PC-9 (cell line): ENCODE measurements around the gene OCEL1. TPM values are rescaled to one million over a fixed set of nuclear protein-coding genes. Genes with fewer than 3 reads are reported as not detected.
A peak's percentile ranks its signal among the peaks of the same experiment; 100 is the strongest.

ENCODE experiments used
- BruUV-seq: library from RNA; stranded (reverse); fragments of 400-500 nt; replicated peaks from 2 replicates; lab custom pipeline; 2021; lab: Mats Ljungman, UMichigan
- CTCF ChIA-PET: fragments of 300-600 bp; sonication (Branson Sonifier 250); formaldehyde crosslinking; loops from one replicate; lab custom pipeline; 2022; ENCODE audit warnings: antibody characterized with exemption; lab: Charles Lee
- POLR2A ChIA-PET: fragments of 300-600 bp; sonication (Branson Sonifier 250); formaldehyde crosslinking; loops from one replicate; lab custom pipeline; 2022; ENCODE audit warnings: antibody characterized with exemption; ENCODE audit not compliant: unreplicated experiment; lab: Charles Lee
- DNase-seq, 2 experiments: peaks; one replicate each; pipeline versions ENCODE4 v3.0.0 to v3.0.0-alpha.2; 2015 to 2022; ENCODE audit warnings: mixed read lengths in 1 of 2
- H2AFZ ChIP-seq: fragments of 200-600 bp; sonication (generic); 2 replicates; pipeline ENCODE4 v1.8.1; 2017; ENCODE audit warnings: antibody characterized with exemption
- H3F3A ChIP-seq: fragments of 200-600 bp; sonication (generic); 2 replicates; pipeline ENCODE4 v1.8.1; 2017; ENCODE audit warnings: antibody characterized with exemption, mild to moderate bottlenecking, low read depth; ENCODE audit not compliant: insufficient read depth
- H3K27ac ChIP-seq: fragments of 200-600 bp; sonication (generic); 2 replicates; pipeline ENCODE4 v1.6.1; 2016; ENCODE audit warnings: mixed run types
- H3K27me3 ChIP-seq: fragments of 200-600 bp; sonication (generic); 2 replicates; pipeline ENCODE4 v1.6.1; 2016; ENCODE audit warnings: low read depth, mixed run types; ENCODE audit not compliant: insufficient read depth
- H3K36me3 ChIP-seq: fragments of 200-600 bp; sonication (generic); 2 replicates; pipeline ENCODE4 v1.6.1; 2016; ENCODE audit warnings: low read depth, mixed run types
- H3K4me1 ChIP-seq: fragments of 200-600 bp; sonication (generic); replicated peaks from 2 replicates; pipeline ENCODE4 v1.6.1; 2016; ENCODE audit warnings: mixed run types; ENCODE audit not compliant: insufficient read depth
- H3K4me2 ChIP-seq: fragments of 200-600 bp; sonication (generic); 2 replicates; pipeline ENCODE4 v1.6.1; 2017; ENCODE audit warnings: mixed run types
- H3K4me3 ChIP-seq: fragments of 200-600 bp; sonication (generic); 2 replicates; pipeline ENCODE4 v1.6.1; 2016; ENCODE audit warnings: mixed run types
- H3K79me2 ChIP-seq: fragments of 200-600 bp; sonication (generic); 2 replicates; pipeline ENCODE4 v1.6.1; 2017; ENCODE audit warnings: low read depth, mixed run types
- H3K9me2 ChIP-seq: fragments of 200-600 bp; sonication (generic); 2 replicates; pipeline ENCODE4 v1.8.1; 2017; ENCODE audit warnings: mild to moderate bottlenecking; ENCODE audit not compliant: insufficient read depth
- H3K9me3 ChIP-seq: fragments of 200-600 bp; sonication (generic); 2 replicates; pipeline ENCODE4 v1.8.1; 2016; ENCODE audit warnings: low read depth; ENCODE audit not compliant: insufficient read depth
- H4K20me1 ChIP-seq: fragments of 200-600 bp; sonication (generic); 2 replicates; pipeline ENCODE4 v1.8.1; 2017; ENCODE audit not compliant: insufficient read depth
- CTCF ChIP-seq: fragments of 200-600 bp; sonication (generic); conservative IDR thresholded peaks from 2 replicates; pipeline ENCODE4 v1.6.1; 2017; ENCODE audit warnings: mixed run types, antibody characterized with exemption, mild to moderate bottlenecking, moderate library complexity
- EZH2 ChIP-seq: fragments of 200-600 bp; sonication (generic); IDR thresholded peaks from 2 replicates; pipeline ENCODE4 v1.8.0; 2017; ENCODE audit warnings: antibody characterized with exemption, low read depth
- intact Hi-C: fragments of 100-400 bp; cut with micrococcal nuclease; formaldehyde crosslinking; loops from one replicate; pipeline ENCODE4 v1.10.0; 2022; ENCODE audit not compliant: unreplicated experiment
- total RNA-seq: library from RNA; stranded (reverse); gene quantifications from 2 replicates; pipeline ENCODE4 v1.2.3, GENCODE V29; 2021

The OCEL1 gene
- total RNA-seq, 1 experiment from 2014 or later: 30.6 TPM

- BruUV-seq: no TSS peak
- H3K9me2 ChIP-seq: no peaks in the 10 kb centered on the region
- intact Hi-C loops: loop anchor here (2.0 to 5.0 kb wide), 2 partner anchors 13 to 33 kb away; partner anchors contain the start of gene OCEL1
- H3K27me3 ChIP-seq: no peaks in the 10 kb centered on the region
- no peak overlapping the region for H2AFZ ChIP-seq
- H3K27ac ChIP-seq: no peak overlapping the region
- no peak overlapping the region for H3K4me2 ChIP-seq
- no peak overlapping the region for H3K4me3 ChIP-seq
- no peak for DNase-seq
- H3K9me3 ChIP-seq: no peaks in the 10 kb centered on the region
- no peaks in the 10 kb centered on the region for H4K20me1 ChIP-seq
- no peaks in the 10 kb centered on the region for H3K79me2 ChIP-seq
- H3K36me3 ChIP-seq: no peaks in the 10 kb centered on the region
- TF ChIP-seq CTCF (no peak), EZH2 (no peak)
- H3K4me1 ChIP-seq: peaks cover 18% of the 10 kb centered on the region
- ChIA-PET POLR2A (interaction anchor here (0.6 kb wide), 1 partner anchor 33 kb away, joined by 4 read pairs; no protein-coding TSS in a partner anchor), CTCF (interaction anchor here (0.5 to 1.4 kb wide), 3 partner anchors 11 to 324 kb away, joined by 4 to 5 read pairs (median 4); no protein-coding TSS in a partner anchor)
- peaks cover 17% of the 10 kb centered on the region for H3F3A ChIP-seq
Observed at GRCh38 chr19:17259934-17260333, 33.9 kb downstream of the OCEL1 start.

DNA sequence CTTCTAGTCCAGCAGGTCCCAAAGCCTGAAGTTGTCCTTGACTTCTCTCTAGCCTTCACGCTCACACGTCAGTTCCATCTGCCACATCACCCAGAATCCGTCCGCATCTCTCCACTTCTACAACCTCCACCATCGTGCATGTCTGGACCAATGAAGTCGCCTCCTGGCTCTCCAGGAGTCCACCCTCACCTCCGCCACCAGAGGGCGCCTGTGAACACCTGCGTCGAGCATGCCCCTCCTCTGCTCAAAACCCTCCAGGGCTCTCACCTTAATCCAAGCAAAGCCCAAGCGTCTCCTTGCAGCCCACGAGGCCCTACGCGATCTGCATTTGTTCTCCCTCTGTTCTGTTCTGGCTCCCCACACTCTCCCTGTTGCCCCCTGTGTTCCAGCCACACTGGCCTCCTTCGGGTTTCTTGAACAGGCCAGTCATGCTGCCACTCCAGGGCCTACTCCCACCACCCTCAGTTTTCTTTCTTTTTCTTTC, 34.9 kb downstream of the OCEL1 start:
- DNase-seq: peak; percentile 87 to 88
- H3K27me3 ChIP-seq: no peaks in the 10 kb centered on the region
- H3K9me3 ChIP-seq: no peaks in the 10 kb centered on the region
- H3K36me3 ChIP-seq: no peaks in the 10 kb centered on the region
- H2AFZ ChIP-seq: peak overlapping the region; percentile 70; the same call in 1 of the 2 replicates
- CTCF ChIA-PET: interaction anchor here (0.7 to 1.4 kb wide), 2 partner anchors 10 to 12 kb away, joined by 5 read pairs; no protein-coding TSS in a partner anchor
- H3K4me3 ChIP-seq: no peak overlapping the region
- peak overlapping the region; percentile 61 for H3K4me2 ChIP-seq
- no TSS peak for BruUV-seq
- no peaks in the 10 kb centered on the region for H3K9me2 ChIP-seq
- intact Hi-C loops: loop anchor here (2.0 to 5.0 kb wide), 2 partner anchors 14 to 34 kb away; partner anchors contain the start of gene OCEL1
- no peak overlapping the region for H3K27ac ChIP-seq
- peaks cover 20% of the 10 kb centered on the region for H3K4me1 ChIP-seq
- POLR2A ChIA-PET: no interaction called here
- TF ChIP-seq CTCF (peak; percentile 96), EZH2 (no peak)
- H4K20me1 ChIP-seq: no peaks in the 10 kb centered on the region
- no peaks in the 10 kb centered on the region for H3K79me2 ChIP-seq
- H3F3A ChIP-seq: peaks cover 18% of the 10 kb centered on the region; the same call in 1 of the 2 replicates

DNA sequence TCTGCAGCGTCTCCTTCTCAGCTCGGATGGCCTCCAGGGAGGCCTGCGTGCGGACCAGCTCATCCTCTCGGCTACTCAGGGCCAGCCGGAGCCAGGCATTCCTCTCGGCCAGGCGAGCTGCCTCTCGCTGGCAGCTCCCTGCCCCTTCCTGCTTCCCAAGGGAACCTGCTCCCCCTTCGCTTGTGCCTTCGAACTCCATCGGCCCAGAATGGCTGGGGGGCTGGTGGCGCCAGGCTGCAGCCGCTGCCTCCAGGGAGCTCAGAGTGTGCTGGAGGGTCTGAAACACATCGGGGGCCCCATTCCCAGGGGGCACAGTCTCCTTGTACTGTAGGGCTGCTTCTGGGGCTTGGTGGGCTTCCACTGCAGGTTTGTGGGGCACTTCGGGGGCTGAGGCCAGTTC, 36.5 kb downstream of the OCEL1 start:
- no peak overlapping the region for H3K4me2 ChIP-seq
- no peaks in the 10 kb centered on the region for H3K9me3 ChIP-seq
- CTCF ChIA-PET: no interaction called here

More for the DNA sequence above, 36.5 kb downstream of the OCEL1 start:
- POLR2A ChIA-PET: no interaction called here
- no peaks in the 10 kb centered on the region for H4K20me1 ChIP-seq
- no peaks in the 10 kb centered on the region for H3K9me2 ChIP-seq
- no peaks in the 10 kb centered on the region for H3K36me3 ChIP-seq
- intact Hi-C loops: loop anchor here (5.0 kb wide), 1 partner anchor 35 kb away; the partner anchor contains the start of gene OCEL1
- peaks cover 28% of the 10 kb centered on the region for H3K4me1 ChIP-seq
- BruUV-seq: no TSS peak
- H3K27ac ChIP-seq: no peak overlapping the region
- peaks cover 27% of the 10 kb centered on the region for H3F3A ChIP-seq
- no peak overlapping the region for H3K4me3 ChIP-seq
- H3K79me2 ChIP-seq: peaks cover 2% of the 10 kb centered on the region
- TF ChIP-seq CTCF (no peak), EZH2 (no peak)
- DNase-seq: no peak
- H2AFZ ChIP-seq: no peak overlapping the region
- no peaks in the 10 kb centered on the region for H3K27me3 ChIP-seq
